Keratinocyte (primary cell): ENCODE measurements around the gene IGF1. TPM values are rescaled to one million over a fixed set of nuclear protein-coding genes. Genes with fewer than 3 reads are reported as not detected.
"Not testable (repeated sequence)": the region's sequence is repeated elsewhere in the genome, so short reads cannot be mapped to it uniquely, and the experiment has no call there.

Source experiments
- DNase-seq: peaks from one replicate; pipeline ENCODE4 v3.0.0-alpha.2; 2011; ENCODE audit warnings: low read depth, missing footprints, low spot score
- FAIRE-seq: peaks from 2 replicates; lab custom pipeline; 2011; peaks lifted over from hg19 to GRCh38; lab: Jason Lieb, UNC
- H2AFZ ChIP-seq: 2 replicates; pipeline ENCODE4 v1.6.0; 2012; ENCODE audit warnings: low read length, control low read depth, inconsistent platforms; ENCODE audit not compliant: control insufficient read depth
- H3K27ac ChIP-seq: 2 replicates; pipeline ENCODE4 v1.5.1; 2011; ENCODE audit warnings: low read length; ENCODE audit not compliant: control insufficient read depth, insufficient read depth
- H3K27me3 ChIP-seq: 3 replicates; pipeline ENCODE4 v1.6.0; 2011; ENCODE audit warnings: low read length; ENCODE audit not compliant: control insufficient read depth, insufficient read depth; ENCODE audit errors: extremely low read depth
- H3K36me3 ChIP-seq, 2 experiments: 2 replicates in 1 of 2; 3 replicates in 1 of 2; pipeline ENCODE4 v1.5.1; 2011; ENCODE audit warnings: low read length in 2 of 2, mild to moderate bottlenecking in 1 of 2; ENCODE audit not compliant: control insufficient read depth in 2 of 2, insufficient read depth in 2 of 2; ENCODE audit errors: extremely low read depth in 1 of 2
- H3K4me1 ChIP-seq: 3 replicates; pipeline ENCODE4 v1.5.1; 2011; ENCODE audit warnings: low read length; ENCODE audit not compliant: control insufficient read depth, insufficient read depth; ENCODE audit errors: extremely low read depth
- H3K4me2 ChIP-seq: 3 replicates; pipeline ENCODE4 v1.6.0; 2011; ENCODE audit warnings: low read depth, low read length; ENCODE audit not compliant: control insufficient read depth, insufficient read depth; ENCODE audit errors: extremely low read depth
- H3K4me3 ChIP-seq, 3 experiments: fragments of 200-600 bp in 1 of 3; sonication (generic) in 1 of 3; 2 replicates in 2 of 3; 3 replicates in 1 of 3; pipeline ENCODE4 v1.5.1; 2011 to 2016; ENCODE audit warnings: low read length in 3 of 3, mild to moderate bottlenecking in 3 of 3, control low read depth in 2 of 3, inconsistent platforms in 1 of 3, low read depth in 1 of 3, mixed read lengths in 1 of 3, mixed run types in 1 of 3, moderate library complexity in 1 of 3; ENCODE audit not compliant: control insufficient read depth in 2 of 3, insufficient read depth in 2 of 3; ENCODE audit errors: extremely low read depth in 1 of 3
- H3K79me2 ChIP-seq: 2 replicates; pipeline ENCODE4 v1.6.0; 2012; ENCODE audit warnings: low read length; ENCODE audit not compliant: control insufficient read depth, insufficient read depth
- H3K9ac ChIP-seq: 3 replicates; pipeline ENCODE4 v1.6.0; 2011; ENCODE audit warnings: low read length; ENCODE audit not compliant: control insufficient read depth, insufficient read depth; ENCODE audit errors: extremely low read depth
- H3K9me1 ChIP-seq: 3 replicates; pipeline ENCODE4 v1.6.0; 2011; ENCODE audit warnings: low read length; ENCODE audit not compliant: control insufficient read depth, insufficient read depth; ENCODE audit errors: extremely low read depth
- H3K9me3 ChIP-seq: 2 replicates; pipeline ENCODE4 v1.5.1; 2012; ENCODE audit warnings: low read depth, low read length; ENCODE audit not compliant: control insufficient read depth
- H4K20me1 ChIP-seq: 3 replicates; pipeline ENCODE4 v1.6.0; 2011; ENCODE audit warnings: low read length; ENCODE audit not compliant: control insufficient read depth, insufficient read depth; ENCODE audit errors: extremely low read depth
- CTCF ChIP-seq, 3 experiments: IDR thresholded peaks in 1 of 3; conservative IDR thresholded peaks in 1 of 3; optimal IDR thresholded peaks in 1 of 3; 2 replicates in 2 of 3; 3 replicates in 1 of 3; pipeline versions ENCODE3 to v1.5.1; 2011; ENCODE audit warnings: low read length in 3 of 3, mild to moderate bottlenecking in 3 of 3, moderate library complexity in 2 of 3, control low read depth in 1 of 3, inconsistent platforms in 1 of 3; ENCODE audit not compliant: insufficient read depth in 2 of 3; ENCODE audit errors: extremely low read depth in 1 of 3
- EZH2 ChIP-seq: IDR thresholded peaks from one replicate; pipeline ENCODE4 v1.6.1; 2012; ENCODE audit warnings: inconsistent platforms, mild to moderate bottlenecking, low read length, moderate library complexity
- dilution Hi-C: fragments of 300-500 bp; cut with MboI; formaldehyde crosslinking; loops from one replicate; pipeline ENCODE4 v1.7.0; 2020; ENCODE audit warnings: low sequenced_read_pairs; ENCODE audit not compliant: extremely low pct_ligation_motif_present
- polyA plus RNA-seq, 5 experiments: library from polyadenylated mRNA; depleted of rRNA in 3 of 5; stranded (reverse) in 3 of 5; stranded (forward) in 1 of 5; unstranded in 1 of 5; fragments of >200 nt; gene quantifications; 1 replicate in 1 of 5; 2 replicates in 3 of 5; 3 replicates in 1 of 5; pipeline versions ENCODE4 v1.2.1 to v1.2.3, GENCODE V29; 2011 to 2012; ENCODE audit warnings: missing spikeins in 2 of 5, low read depth in 1 of 5, low replicate concordance in 1 of 5

The IGF1 gene
- polyA plus RNA-seq, 1 donor (not counting 4 experiments of a cell fraction or from before 2014, with no cell fraction given), result not detected

DNA sequence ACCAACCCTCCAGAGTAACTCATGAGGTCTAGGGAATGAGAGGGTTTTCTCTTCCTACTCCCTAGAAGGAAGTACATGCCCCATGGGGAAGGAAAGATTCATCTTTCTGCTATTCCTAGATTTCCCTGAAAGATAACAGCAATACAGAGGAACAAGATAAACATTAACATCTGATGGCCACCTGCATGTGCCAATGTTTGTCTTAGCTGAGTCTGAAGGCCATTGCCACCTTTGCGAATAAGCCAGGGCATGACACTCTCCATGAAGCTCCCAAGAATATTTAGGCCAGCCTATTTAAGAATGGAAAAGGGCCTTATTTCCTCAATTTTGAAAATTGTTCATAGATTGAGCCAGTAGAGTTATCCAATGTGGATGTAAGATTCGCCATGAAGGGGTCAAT is 26.0 kb downstream of the IGF1 start:
- Histone ChIP-seq H3K4me2 (no peak overlapping the region), H3K9ac (no peak overlapping the region), H3K27ac (no peak overlapping the region), H2AFZ (no peak overlapping the region), H3K9me1 (no peaks in the 10 kb centered on the region), H3K4me3 (no peak overlapping the region), H3K4me1 (no peaks in the 10 kb centered on the region), H3K36me3 (no peaks in the 10 kb centered on the region), H3K9me3 (no peaks in the 10 kb centered on the region), H4K20me1 (no peaks in the 10 kb centered on the region), H3K79me2 (no peaks in the 10 kb centered on the region), H3K27me3 (no peaks in the 10 kb centered on the region)
- FAIRE-seq, result no peak
- dilution Hi-C loops, result no loop called here
- no peak for DNase-seq
- TF ChIP-seq CTCF (optimal IDR thresholded peaks at IDR 0.05 in 1 of 3, IDR thresholded peaks at IDR 0.05 in 1 of 3, conservative IDR thresholded peaks at IDR 0.05 in 1 of 3; ENCODE audit: extremely low read depth in 1 of 3, insufficient read depth in 2 of 3, low read length in 3 of 3) (no peak), EZH2 (no peak)

DNA sequence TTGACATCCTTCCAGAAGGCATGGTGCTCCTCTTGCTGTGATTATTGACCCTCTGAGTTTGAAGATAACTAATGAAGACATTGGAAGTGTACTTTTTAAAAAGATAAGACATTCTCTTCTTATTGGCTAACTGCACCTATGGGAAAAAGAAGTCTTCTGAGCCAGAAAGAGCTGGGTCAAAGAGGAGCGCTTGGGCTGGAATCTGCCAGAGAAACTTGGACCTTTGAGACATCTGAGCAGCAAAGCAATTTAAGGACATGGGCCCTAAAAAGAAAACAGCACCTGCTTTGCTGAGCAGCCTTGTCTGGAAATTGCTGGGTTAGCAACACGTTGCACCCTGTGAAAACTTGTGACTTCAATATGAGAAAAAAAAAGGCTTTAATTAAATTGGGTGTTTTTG is 27.8 kb downstream of the IGF1 start:
- no peaks in the 10 kb centered on the region for H3K9me3 ChIP-seq
- FAIRE-seq (no peak), DNase-seq (no peak)
- H3K4me3 ChIP-seq, result no peak overlapping the region
- no peak overlapping the region for H3K27ac ChIP-seq
- no peaks in the 10 kb centered on the region for H3K27me3 ChIP-seq
- H3K9ac ChIP-seq, result no peak overlapping the region
- H3K9me1 ChIP-seq, result no peaks in the 10 kb centered on the region
- no peaks in the 10 kb centered on the region for H4K20me1 ChIP-seq
- H3K4me1 ChIP-seq, result no peaks in the 10 kb centered on the region
- no peaks in the 10 kb centered on the region for H3K79me2 ChIP-seq
- no peaks in the 10 kb centered on the region for H3K36me3 ChIP-seq
- TF ChIP-seq CTCF (optimal IDR thresholded peaks at IDR 0.05 in 1 of 3, IDR thresholded peaks at IDR 0.05 in 1 of 3, conservative IDR thresholded peaks at IDR 0.05 in 1 of 3; ENCODE audit: extremely low read depth in 1 of 3, insufficient read depth in 2 of 3, low read length in 3 of 3) (no peak), EZH2 (no peak)
- no peak overlapping the region for H3K4me2 ChIP-seq
- dilution Hi-C loops, result no loop called here
- no peak overlapping the region for H2AFZ ChIP-seq

GRCh38 chr12:102449018-102449417 is 31.3 kb downstream of the IGF1 start:
- H4K20me1 ChIP-seq, DNase-seq, H2AFZ ChIP-seq, H3K4me2 ChIP-seq, H3K9me3 ChIP-seq, H3K27me3 ChIP-seq, H3K27ac ChIP-seq, H3K9ac ChIP-seq, H3K36me3 ChIP-seq, FAIRE-seq, dilution Hi-C loops, H3K4me3 ChIP-seq, H3K79me2 ChIP-seq, H3K9me1 ChIP-seq, H3K4me1 ChIP-seq: not testable (repeated sequence)

DNA sequence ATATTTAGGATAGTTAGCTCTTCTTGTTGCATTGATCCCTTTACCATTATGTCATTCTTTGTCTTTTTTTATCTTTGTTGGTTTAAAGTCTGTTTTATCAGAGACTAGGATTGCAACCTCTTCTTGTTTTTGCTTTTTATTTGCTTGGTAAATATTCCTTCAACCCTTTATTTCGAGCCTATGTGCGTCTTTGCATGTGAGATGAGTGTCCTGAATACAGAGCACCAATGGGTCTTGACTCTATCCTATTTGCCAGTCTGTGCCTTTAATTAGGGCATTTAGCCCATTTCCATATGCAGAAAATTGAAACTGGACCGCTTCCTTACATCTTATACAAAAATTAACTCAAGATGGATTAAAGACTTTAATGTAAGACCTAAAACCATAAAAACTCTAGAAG is 32.9 kb downstream of the IGF1 start:
- FAIRE-seq, H3K9me3 ChIP-seq, H3K36me3 ChIP-seq, H3K9me1 ChIP-seq, H4K20me1 ChIP-seq, H2AFZ ChIP-seq, H3K27me3 ChIP-seq, H3K4me2 ChIP-seq, H3K4me3 ChIP-seq, dilution Hi-C loops, H3K79me2 ChIP-seq, DNase-seq, H3K9ac ChIP-seq, H3K4me1 ChIP-seq, H3K27ac ChIP-seq: not testable (repeated sequence)
